ENCODE results near the gene FAM118B.

The FAM118B gene

DNA sequence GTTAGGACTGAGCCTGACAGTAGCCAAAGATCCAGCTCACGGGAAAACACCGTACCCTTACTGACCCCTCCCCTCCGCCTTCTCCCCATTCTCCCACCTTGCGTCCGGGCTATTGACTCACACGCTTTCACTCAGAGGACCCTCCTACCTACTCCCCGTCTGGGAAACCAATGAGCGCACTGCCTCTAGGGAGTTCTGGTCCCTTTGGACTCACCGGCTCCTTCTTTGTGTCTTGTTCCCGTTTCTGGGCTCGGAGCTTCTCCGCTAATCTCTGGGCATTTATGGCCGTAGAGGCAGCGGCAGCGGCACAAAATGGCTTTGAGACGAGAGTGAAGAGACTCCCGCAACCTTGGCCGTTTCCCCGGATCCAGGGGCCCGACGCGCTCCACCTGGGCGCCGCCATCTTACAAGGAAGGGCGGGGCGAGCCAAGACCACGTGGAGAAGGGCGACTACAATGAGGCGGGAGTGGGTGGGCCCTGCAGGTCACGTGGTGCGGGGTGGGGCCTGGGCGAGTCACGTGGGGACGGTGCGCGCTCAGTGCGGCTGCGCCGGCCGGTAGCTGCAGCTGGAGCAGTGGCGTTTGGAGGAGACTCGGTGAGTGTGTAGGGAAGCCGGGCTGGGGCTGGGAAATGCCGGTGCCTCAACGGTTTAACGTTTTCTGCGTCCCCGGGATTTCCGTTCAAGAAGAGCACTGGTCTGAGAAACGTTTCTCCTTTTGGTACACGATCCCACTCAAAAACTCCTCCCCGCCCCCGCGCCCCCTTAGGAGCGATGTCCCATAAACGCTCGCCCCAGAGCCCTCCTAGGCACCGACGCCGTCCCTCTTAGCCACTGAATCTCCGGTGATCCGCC, at the start of gene FAM118B, which contains the start of gene RPUSD4:
Gene FAM118B, plus strand, starts transcription at position 547 of the 853 bp plus-strand sequence. CDS start 23,220 bp downstream, outside the sequence.
Gene RPUSD4, minus strand, starts transcription at position 415 of the 853 bp plus-strand sequence. Its CDS starts 12 bp downstream, at position 403.
- H3K4me3 Mint-ChIP-seq: peak within 1 kb of the TSS; percentile 96
- peak within 1 kb of the TSS; percentile 99 for H3K27ac Mint-ChIP-seq
- H3K27me3 Mint-ChIP-seq (ENCODE audit: low read depth, poor library complexity): no peaks in the 10 kb centered on the region
- peaks cover 27% of the 10 kb centered on the region for H3K36me3 Mint-ChIP-seq (ENCODE audit: low read depth)
- peak; percentile 99 for DNase-seq
- H3K9me3 Mint-ChIP-seq: no peaks in the 10 kb centered on the region
- H3K4me1 Mint-ChIP-seq: peaks cover 38% of the 10 kb centered on the region
- TF ChIP-seq, protein P1, sequence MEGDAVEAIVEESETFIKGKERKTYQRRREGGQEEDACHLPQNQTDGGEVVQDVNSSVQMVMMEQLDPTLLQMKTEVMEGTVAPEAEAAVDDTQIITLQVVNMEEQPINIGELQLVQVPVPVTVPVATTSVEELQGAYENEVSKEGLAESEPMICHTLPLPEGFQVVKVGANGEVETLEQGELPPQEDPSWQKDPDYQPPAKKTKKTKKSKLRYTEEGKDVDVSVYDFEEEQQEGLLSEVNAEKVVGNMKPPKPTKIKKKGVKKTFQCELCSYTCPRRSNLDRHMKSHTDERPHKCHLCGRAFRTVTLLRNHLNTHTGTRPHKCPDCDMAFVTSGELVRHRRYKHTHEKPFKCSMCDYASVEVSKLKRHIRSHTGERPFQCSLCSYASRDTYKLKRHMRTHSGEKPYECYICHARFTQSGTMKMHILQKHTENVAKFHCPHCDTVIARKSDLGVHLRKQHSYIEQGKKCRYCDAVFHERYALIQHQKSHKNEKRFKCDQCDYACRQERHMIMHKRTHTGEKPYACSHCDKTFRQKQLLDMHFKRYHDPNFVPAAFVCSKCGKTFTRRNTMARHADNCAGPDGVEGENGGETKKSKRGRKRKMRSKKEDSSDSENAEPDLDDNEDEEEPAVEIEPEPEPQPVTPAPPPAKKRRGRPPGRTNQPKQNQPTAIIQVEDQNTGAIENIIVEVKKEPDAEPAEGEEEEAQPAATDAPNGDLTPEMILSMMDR (IDR thresholded peaks at IDR 0.05): no peak

DNA sequence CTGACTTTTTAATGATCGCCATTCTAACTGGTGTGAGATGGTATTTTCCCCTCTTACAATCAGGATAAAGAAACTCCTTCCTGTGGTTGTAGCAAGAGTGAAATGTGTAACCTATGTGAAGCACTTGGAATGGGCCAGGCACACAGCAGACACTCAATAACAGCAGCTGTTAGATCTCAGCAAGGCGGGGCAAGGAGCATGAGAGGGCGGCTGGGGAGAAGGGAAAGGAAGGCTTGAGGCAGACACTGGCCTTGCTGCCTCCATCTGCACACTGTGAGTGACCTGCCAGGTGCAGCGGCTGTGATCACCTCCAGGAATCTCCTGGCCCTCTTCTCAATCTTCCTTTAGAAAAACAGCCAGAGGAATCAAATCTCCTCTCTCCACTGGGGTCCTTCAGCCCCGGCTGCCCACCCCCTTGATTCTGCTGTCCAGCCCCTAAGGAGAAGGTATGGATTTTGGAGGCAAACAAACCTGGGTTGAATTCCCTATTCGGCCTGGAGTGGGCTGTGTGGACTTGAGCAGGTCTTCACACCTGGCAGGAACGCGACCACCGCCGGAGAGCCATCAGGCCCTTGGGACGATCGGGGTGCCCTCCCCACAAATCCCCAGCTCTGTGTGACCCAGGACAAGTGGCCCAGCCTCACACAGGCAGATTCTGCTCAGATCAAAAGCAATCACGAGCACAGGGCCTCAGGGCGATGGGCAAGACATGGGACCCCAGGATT, 49.1 kb upstream of the FAM118B start:
- Mint-ChIP-seq H3K4me3 (peak overlapping the region; percentile 35), H3K27ac (peak overlapping the region; percentile 95), H3K9me3 (no peaks in the 10 kb centered on the region), H3K36me3 (ENCODE audit: low read depth) (no peaks in the 10 kb centered on the region), H3K27me3 (ENCODE audit: low read depth, poor library complexity) (peaks cover 9% of the 10 kb centered on the region), H3K4me1 (peaks cover 55% of the 10 kb centered on the region)
- DNase-seq: no peak
- TF ChIP-seq, protein P1 (IDR thresholded peaks at IDR 0.05): no peak

DNA sequence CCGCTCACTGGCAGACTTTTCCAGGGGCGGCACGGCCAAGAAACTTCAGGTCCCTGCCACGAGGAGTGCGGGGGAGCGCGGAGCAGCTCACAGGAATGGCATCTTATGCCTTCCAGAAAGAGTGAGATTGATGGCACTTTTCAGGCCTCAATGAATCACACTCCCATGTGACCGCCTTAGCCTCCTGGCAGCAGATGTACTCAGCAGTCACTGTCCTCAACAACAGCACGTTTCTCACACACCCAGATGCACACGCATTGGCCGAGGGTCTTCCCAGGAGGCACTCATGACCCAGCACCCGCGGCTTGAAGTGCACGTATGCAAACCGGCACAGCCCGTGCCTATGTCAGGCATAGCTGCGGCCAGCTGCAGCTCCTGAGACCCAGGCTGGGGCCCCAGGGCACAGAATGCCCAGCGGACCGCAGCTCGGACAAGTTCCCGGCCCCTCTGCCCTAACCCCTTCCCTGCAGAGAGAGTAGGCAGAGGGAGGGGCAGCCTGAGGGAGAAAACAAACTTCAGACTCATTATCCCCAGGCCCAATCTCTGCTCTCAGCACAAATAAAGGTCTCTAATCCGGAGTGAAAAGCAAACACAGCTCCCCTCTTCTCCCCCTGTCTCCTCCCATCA, 48.4 kb upstream of the FAM118B start:
- TF ChIP-seq, protein P1 (IDR thresholded peaks at IDR 0.05): no peak
- Mint-ChIP-seq H3K27ac (peak overlapping the region; percentile 95), H3K9me3 (no peaks in the 10 kb centered on the region), H3K36me3 (ENCODE audit: low read depth) (no peaks in the 10 kb centered on the region), H3K4me3 (peak overlapping the region; percentile 61), H3K4me1 (peaks cover 57% of the 10 kb centered on the region), H3K27me3 (ENCODE audit: low read depth, poor library complexity) (peaks cover 9% of the 10 kb centered on the region)
- DNase-seq: peak; percentile 64

DNA sequence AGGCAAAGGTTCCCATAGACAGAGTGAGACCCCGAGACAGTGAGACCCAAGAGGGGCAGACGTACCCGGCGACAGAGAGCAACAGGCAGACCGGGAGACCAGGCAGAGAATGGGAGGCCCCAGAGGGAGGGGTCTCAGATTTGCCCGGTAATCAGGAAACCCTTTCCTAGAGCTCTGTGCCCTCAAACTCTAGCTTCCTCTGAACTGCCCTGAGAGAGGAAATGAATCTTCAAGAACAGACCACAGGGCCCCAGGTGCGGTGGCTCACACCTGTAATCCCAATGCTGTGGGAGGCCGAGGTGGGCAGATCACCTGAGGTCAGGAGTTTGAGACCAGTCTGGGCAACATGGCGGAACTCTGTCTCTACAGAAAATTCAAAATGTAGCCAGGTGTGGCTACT, 47.8 kb upstream of the FAM118B start:
- Mint-ChIP-seq H3K9me3 (no peaks in the 10 kb centered on the region), H3K27me3 (ENCODE audit: low read depth, poor library complexity) (peaks cover 15% of the 10 kb centered on the region), H3K36me3 (ENCODE audit: low read depth) (no peaks in the 10 kb centered on the region), H3K27ac (peak overlapping the region; percentile 95), H3K4me1 (peaks cover 63% of the 10 kb centered on the region), H3K4me3 (peak overlapping the region; percentile 61)
- TF ChIP-seq, protein P1 (IDR thresholded peaks at IDR 0.05): no peak
- no peak for DNase-seq

DNA sequence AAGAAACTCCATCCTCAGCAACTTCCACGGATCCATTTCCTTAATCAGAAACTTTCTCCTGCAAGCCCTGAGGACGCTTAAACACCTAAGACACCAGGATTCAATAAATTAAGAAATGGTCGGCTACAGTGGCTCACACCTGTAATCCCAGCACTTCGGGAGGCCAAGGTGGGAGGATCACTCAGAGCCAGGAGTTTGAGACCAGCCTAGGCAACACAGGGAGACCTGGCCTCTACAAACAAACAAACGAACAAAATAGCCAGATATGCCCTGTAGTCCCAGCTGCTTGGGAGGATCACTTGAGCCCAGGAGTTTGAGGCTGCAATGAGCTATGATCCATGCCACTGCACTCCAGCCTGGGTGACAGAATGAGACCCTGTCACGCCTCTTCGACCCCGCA, 46.8 kb upstream of the FAM118B start:
- Mint-ChIP-seq H3K4me3 (peak overlapping the region; percentile 68), H3K27ac (peak overlapping the region; percentile 98), H3K9me3 (no peaks in the 10 kb centered on the region), H3K27me3 (ENCODE audit: low read depth, poor library complexity) (peaks cover 16% of the 10 kb centered on the region), H3K36me3 (ENCODE audit: low read depth) (no peaks in the 10 kb centered on the region), H3K4me1 (peaks cover 73% of the 10 kb centered on the region)
- no peak for DNase-seq
- TF ChIP-seq, protein P1 (IDR thresholded peaks at IDR 0.05): no peak
